ENCODE results near the gene RGS19.

DNA sequence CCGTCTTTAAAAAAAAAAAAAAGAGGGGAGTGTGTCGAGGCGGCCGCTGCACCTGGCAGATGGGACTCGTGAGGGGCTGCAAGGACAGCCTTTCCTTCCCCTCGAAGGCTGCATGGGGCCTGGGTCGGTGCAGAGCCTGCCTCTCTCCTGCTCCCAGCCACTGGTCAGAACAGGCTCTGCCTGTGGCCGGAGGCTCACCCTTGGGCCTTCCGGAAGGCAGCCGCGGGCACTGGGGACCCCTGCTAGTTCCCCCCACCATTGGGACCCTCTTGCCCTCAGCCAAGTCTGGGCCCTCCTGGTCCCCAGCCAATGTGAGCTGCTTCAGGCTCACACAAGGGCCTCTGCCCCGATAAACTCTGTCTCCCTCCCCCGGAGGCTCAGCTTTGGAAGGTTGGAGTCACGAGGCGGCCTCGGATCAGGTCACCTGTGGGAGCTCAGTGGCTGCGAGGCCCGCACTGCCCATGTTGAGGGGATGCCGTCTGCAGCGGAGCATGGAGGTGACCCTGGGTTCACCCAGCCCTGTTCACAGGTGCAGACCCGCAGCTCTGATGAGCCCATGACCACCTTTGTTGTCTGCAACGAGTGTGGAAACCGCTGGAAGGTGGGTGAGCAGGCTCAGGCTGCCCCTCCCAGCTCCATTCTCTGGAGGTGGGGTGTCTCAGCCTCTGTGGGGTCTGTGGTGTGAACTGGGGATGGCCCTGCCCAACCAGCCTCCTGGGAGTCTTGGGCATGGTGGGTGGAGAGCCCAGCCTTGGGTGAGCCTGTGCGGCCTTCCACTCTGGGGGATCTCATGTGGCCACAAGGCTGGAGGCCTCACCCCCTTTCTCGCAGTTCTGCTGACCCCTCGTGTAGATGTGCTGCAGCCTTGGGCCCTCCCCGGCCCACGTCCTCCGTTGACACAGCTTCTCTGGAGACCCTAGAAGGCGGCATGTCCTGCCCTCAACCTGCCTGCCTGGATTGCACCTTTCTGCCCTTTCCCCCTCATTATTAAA lies 7.7 kb downstream of the RGS19 start:
- TF ChIP-seq, protein P1, sequence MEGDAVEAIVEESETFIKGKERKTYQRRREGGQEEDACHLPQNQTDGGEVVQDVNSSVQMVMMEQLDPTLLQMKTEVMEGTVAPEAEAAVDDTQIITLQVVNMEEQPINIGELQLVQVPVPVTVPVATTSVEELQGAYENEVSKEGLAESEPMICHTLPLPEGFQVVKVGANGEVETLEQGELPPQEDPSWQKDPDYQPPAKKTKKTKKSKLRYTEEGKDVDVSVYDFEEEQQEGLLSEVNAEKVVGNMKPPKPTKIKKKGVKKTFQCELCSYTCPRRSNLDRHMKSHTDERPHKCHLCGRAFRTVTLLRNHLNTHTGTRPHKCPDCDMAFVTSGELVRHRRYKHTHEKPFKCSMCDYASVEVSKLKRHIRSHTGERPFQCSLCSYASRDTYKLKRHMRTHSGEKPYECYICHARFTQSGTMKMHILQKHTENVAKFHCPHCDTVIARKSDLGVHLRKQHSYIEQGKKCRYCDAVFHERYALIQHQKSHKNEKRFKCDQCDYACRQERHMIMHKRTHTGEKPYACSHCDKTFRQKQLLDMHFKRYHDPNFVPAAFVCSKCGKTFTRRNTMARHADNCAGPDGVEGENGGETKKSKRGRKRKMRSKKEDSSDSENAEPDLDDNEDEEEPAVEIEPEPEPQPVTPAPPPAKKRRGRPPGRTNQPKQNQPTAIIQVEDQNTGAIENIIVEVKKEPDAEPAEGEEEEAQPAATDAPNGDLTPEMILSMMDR (IDR thresholded peaks at IDR 0.05; ENCODE audit: low read depth, low read length, missing input control): no peak
- TF ChIP-seq RAD21 (IDR thresholded peaks at IDR 0.05): no peak
- no peak for TF ChIP-seq TAF1 (conservative IDR thresholded peaks at IDR 0.05)
- TF ChIP-seq, protein P2, sequence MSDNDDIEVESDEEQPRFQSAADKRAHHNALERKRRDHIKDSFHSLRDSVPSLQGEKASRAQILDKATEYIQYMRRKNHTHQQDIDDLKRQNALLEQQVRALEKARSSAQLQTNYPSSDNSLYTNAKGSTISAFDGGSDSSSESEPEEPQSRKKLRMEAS (IDR thresholded peaks at IDR 0.05): no peak
- no peak for TF ChIP-seq YY1 (IDR thresholded peaks at IDR 0.05)
- TF ChIP-seq, protein P3, sequence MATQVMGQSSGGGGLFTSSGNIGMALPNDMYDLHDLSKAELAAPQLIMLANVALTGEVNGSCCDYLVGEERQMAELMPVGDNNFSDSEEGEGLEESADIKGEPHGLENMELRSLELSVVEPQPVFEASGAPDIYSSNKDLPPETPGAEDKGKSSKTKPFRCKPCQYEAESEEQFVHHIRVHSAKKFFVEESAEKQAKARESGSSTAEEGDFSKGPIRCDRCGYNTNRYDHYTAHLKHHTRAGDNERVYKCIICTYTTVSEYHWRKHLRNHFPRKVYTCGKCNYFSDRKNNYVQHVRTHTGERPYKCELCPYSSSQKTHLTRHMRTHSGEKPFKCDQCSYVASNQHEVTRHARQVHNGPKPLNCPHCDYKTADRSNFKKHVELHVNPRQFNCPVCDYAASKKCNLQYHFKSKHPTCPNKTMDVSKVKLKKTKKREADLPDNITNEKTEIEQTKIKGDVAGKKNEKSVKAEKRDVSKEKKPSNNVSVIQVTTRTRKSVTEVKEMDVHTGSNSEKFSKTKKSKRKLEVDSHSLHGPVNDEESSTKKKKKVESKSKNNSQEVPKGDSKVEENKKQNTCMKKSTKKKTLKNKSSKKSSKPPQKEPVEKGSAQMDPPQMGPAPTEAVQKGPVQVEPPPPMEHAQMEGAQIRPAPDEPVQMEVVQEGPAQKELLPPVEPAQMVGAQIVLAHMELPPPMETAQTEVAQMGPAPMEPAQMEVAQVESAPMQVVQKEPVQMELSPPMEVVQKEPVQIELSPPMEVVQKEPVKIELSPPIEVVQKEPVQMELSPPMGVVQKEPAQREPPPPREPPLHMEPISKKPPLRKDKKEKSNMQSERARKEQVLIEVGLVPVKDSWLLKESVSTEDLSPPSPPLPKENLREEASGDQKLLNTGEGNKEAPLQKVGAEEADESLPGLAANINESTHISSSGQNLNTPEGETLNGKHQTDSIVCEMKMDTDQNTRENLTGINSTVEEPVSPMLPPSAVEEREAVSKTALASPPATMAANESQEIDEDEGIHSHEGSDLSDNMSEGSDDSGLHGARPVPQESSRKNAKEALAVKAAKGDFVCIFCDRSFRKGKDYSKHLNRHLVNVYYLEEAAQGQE (IDR thresholded peaks at IDR 0.05): no peak

Data from liver (tissue), 3 donors.